Coronary artery (tissue), 2 donors: ENCODE data around the gene AKAIN1.

ENCODE experiments used
- DNase-seq: peaks from one replicate; pipeline ENCODE4 v3.0.0-alpha.2; 2017; ENCODE audit warnings: low spot score
- H3K27ac ChIP-seq, 2 donors: fragments of 200-600 bp; sonication (generic); one replicate each; pipeline ENCODE4 v1.5.1; 2016 to 2019
- H3K4me3 ChIP-seq: fragments of 200-600 bp; sonication (generic); 2 replicates; pipeline ENCODE4 v1.5.1; 2016; ENCODE audit warnings: mild to moderate bottlenecking, moderate library complexity
- CTCF ChIP-seq: fragments of 200-600 bp; sonication (generic); IDR thresholded peaks from one replicate; pipeline ENCODE4 v1.5.1; 2019; ENCODE audit warnings: antibody characterized with exemption

The AKAIN1 gene

GRCh38 chr18:5103693-5104092, 93.4 kb downstream of the AKAIN1 start:
- Histone ChIP-seq H3K4me3 (no peak overlapping the region), H3K27ac (no peak overlapping the region)
- no peak for DNase-seq
- TF ChIP-seq CTCF = no peak

- H3K4me3 ChIP-seq = no peak overlapping the region
- no peak for DNase-seq
- TF ChIP-seq CTCF = no peak
Observed at GRCh38 chr18:5103286-5103685, 93.8 kb downstream of the AKAIN1 start.

GRCh38 chr18:5097116-5097703, 99.8 kb downstream of the AKAIN1 start:
- H3K27ac ChIP-seq = no peak overlapping the region
- H3K4me3 ChIP-seq = no peak overlapping the region
- DNase-seq = no peak
- no peak for TF ChIP-seq CTCF

More at GRCh38 chr18:5103286-5103685, 93.8 kb downstream of the AKAIN1 start:
- H3K27ac ChIP-seq = no peak overlapping the region

GRCh38 chr18:5095239-5095638, 101.8 kb downstream of the AKAIN1 start:
- no peak for DNase-seq
- TF ChIP-seq CTCF = no peak
- Histone ChIP-seq H3K27ac (no peak overlapping the region), H3K4me3 (no peak overlapping the region)

GRCh38 chr18:5093902-5094301, 103.2 kb downstream of the AKAIN1 start:
- DNase-seq = no peak
- no peak overlapping the region for H3K4me3 ChIP-seq
- no peak for TF ChIP-seq CTCF
- no peak overlapping the region for H3K27ac ChIP-seq
